Measurements from ENCODE around the gene SAMD8. TPM values are rescaled to one million over a fixed set of nuclear protein-coding genes. Genes with fewer than 3 reads are reported as not detected.
"Not testable (repeated sequence)": the region's sequence is repeated elsewhere in the genome, so short reads cannot be mapped to it uniquely, and the experiment has no call there.

The SAMD8 gene
- total RNA-seq, 1 experiment from 2014 or later: 23.6 TPM

- TF ChIP-seq ZFX (IDR thresholded peaks at IDR 0.05) (no peak), ELF1 (IDR thresholded peaks at IDR 0.05; ENCODE audit: borderline replicate concordance, low read depth) (no peak), SIN3A (IDR thresholded peaks at IDR 0.05; ENCODE audit: low read depth) (no peak)
- H3K36me3 ChIP-seq (ENCODE audit: control insufficient read depth in 1 of 2, insufficient read depth in 2 of 2, low read length in 2 of 2): no peaks in the 10 kb centered on the region
- intact Hi-C loops (cut with micrococcal nuclease): no loop called here
- H3K9me2 ChIP-seq (ENCODE audit: insufficient read depth): no peaks in the 10 kb centered on the region
- ChIA-PET CTCF (no interaction called here), POLR2A (no interaction called here), RAD21 (ENCODE audit: low non-redundant PET in 1 of 2, low total read pairs in 2 of 2, uncharacterized antibody in 2 of 2, unreplicated experiment in 2 of 2) (no interaction called here)
- H3K79me2 ChIP-seq (ENCODE audit: insufficient read depth, low read length): no peaks in the 10 kb centered on the region
- BruUV-seq (replicated peaks): no TSS peak
- H3K9ac ChIP-seq (ENCODE audit: low read length): no peak overlapping the region
- no peaks in the 10 kb centered on the region for H4K20me1 ChIP-seq (ENCODE audit: insufficient read depth)
- H3K9me3 ChIP-seq (ENCODE audit: control insufficient read depth in 1 of 2, insufficient read depth in 1 of 2, low read depth in 1 of 2, low read length in 2 of 2): no peaks in the 10 kb centered on the region
- ATAC-seq (no peak), DNase-seq (ENCODE audit: low read depth, low spot score) (no peak)
- H3K4me3 ChIP-seq (replicated peaks in 1 of 2; ENCODE audit: low read depth in 1 of 2, low read length in 2 of 2): no peak overlapping the region
- H3K27me3 ChIP-seq (ENCODE audit: insufficient read depth, low read length): no peaks in the 10 kb centered on the region
- H3K4me1 ChIP-seq (ENCODE audit: control insufficient read depth in 1 of 2, insufficient read depth in 2 of 2, low read length in 2 of 2): peaks cover 2 to 29% of the 10 kb centered on the region in 2 experiments; a peak in 2 of 4 replicates
- no peak overlapping the region for H3K27ac ChIP-seq (ENCODE audit: low read depth, low read length)
- H2AFZ ChIP-seq (ENCODE audit: low read depth, low read length, poor library complexity, severe bottlenecking): no peak overlapping the region
- no peak overlapping the region for H3K4me2 ChIP-seq (ENCODE audit: low read length)
Observed at GRCh38 chr10:75197906-75198305, 86.5 kb downstream of the SAMD8 start.

- RAD21 ChIA-PET (ENCODE audit: low non-redundant PET in 1 of 2, low total read pairs in 2 of 2, uncharacterized antibody in 2 of 2, unreplicated experiment in 2 of 2); H3K9me2 ChIP-seq (ENCODE audit: insufficient read depth); H3K9me3 ChIP-seq (ENCODE audit: control insufficient read depth in 1 of 2, insufficient read depth in 1 of 2, low read depth in 1 of 2, low read length in 2 of 2); H3K79me2 ChIP-seq (ENCODE audit: insufficient read depth, low read length); H3K27ac ChIP-seq (ENCODE audit: low read depth, low read length); DNase-seq (ENCODE audit: low read depth, low spot score); H3K36me3 ChIP-seq (ENCODE audit: control insufficient read depth in 1 of 2, insufficient read depth in 2 of 2, low read length in 2 of 2); POLR2A ChIA-PET; H3K9ac ChIP-seq (ENCODE audit: low read length); H4K20me1 ChIP-seq (ENCODE audit: insufficient read depth); H3K4me2 ChIP-seq (ENCODE audit: low read length); H2AFZ ChIP-seq (ENCODE audit: low read depth, low read length, poor library complexity, severe bottlenecking); BruUV-seq (replicated peaks); H3K27me3 ChIP-seq (ENCODE audit: insufficient read depth, low read length); H3K4me3 ChIP-seq (replicated peaks in 1 of 2; ENCODE audit: low read depth in 1 of 2, low read length in 2 of 2); intact Hi-C loops (cut with micrococcal nuclease); ATAC-seq: not testable (repeated sequence)
- CTCF ChIA-PET: interaction anchor here (1.4 to 1.9 kb wide), 2 partner anchors 11 to 12 kb away, joined by 3 to 5 read pairs; no protein-coding TSS in a partner anchor
- peaks cover 0 to 34% of the 10 kb centered on the region in 2 experiments; a peak in 2 of 4 replicates for H3K4me1 ChIP-seq (ENCODE audit: control insufficient read depth in 1 of 2, insufficient read depth in 2 of 2, low read length in 2 of 2)
Observed at GRCh38 chr10:75199949-75200348, 88.5 kb downstream of the SAMD8 start.

Data from HCT116 (cell line).